K562 (cell line): ENCODE measurements around the gene ANKRD34A. TPM values are rescaled to one million over a fixed set of nuclear protein-coding genes. Genes with fewer than 3 reads are reported as not detected.

ENCODE experiments used
- ATF7 ChIP-seq: fragments of 450-650 bp; IDR thresholded peaks from 2 replicates; pipeline ENCODE4 v1.7.1; 2014; ENCODE audit warnings: mild to moderate bottlenecking, moderate library complexity
- E2F8 ChIP-seq: fragments of 450-650 bp; IDR thresholded peaks from 2 replicates; pipeline ENCODE4 v1.7.1; 2018; ENCODE audit warnings: mild to moderate bottlenecking, low read depth; ENCODE audit not compliant: partially characterized antibody
- NFIC ChIP-seq: fragments of 450-650 bp; IDR thresholded peaks from 2 replicates; pipeline ENCODE4 v1.6.1; 2017; ENCODE audit warnings: mild to moderate bottlenecking, inconsistent platforms
- ZBTB33 ChIP-seq: sonication (generic); formaldehyde crosslinking; IDR thresholded peaks from 2 replicates; pipeline ENCODE4 v1.8.1; 2023; ENCODE audit warnings: mild to moderate bottlenecking, missing genetic modification reagents
- ZBTB40 ChIP-seq, 2 experiments: fragments of 450-650 bp in 1 of 2; sonication (generic) in 1 of 2; formaldehyde crosslinking in 1 of 2; IDR thresholded peaks; 2 replicates each; pipeline versions ENCODE4 v1.7.1 to v1.9.0; 2016 to 2022; ENCODE audit warnings: inconsistent platforms in 1 of 2, mild to moderate bottlenecking in 1 of 2, missing genetic modification reagents in 1 of 2
- ZNF75A ChIP-seq: fragments of 450-650 bp; formaldehyde crosslinking; IDR thresholded peaks from 2 replicates; pipeline ENCODE4 v1.4.0; 2020; ENCODE audit warnings: mild to moderate bottlenecking
- polyA plus RNA-seq, 8 experiments: library from polyadenylated mRNA; depleted of rRNA in 4 of 8; stranded (reverse) in 5 of 8; unstranded in 3 of 8; fragments of >200 nt; fragmentation: Nextera tagmentation in 2 of 8; fragmentation: Illumina TruSeq in 1 of 8; extraction: Ambion mirVana in 2 of 8; extraction: Trizol in 1 of 8; gene quantifications; 2 replicates each; pipeline versions ENCODE4 v1.2.1 to v1.2.3, GENCODE V29; 2011 to 2014; ENCODE audit warnings: inconsistent platforms in 1 of 8, missing spikeins in 1 of 8
- total RNA-seq, 7 experiments: library from RNA; depleted of rRNA in 6 of 7; stranded (reverse); fragments of >200 nt in 6 of 7; fragmentation: Illumina TruSeq in 2 of 7; extraction: Trizol in 2 of 7; gene quantifications; 2 replicates each; pipeline versions ENCODE4 v1.2.1 to v1.2.3, GENCODE V29; 2011 to 2021; ENCODE audit warnings: low replicate concordance in 1 of 7

ANKRD34A gene
- total and polyA plus RNA-seq, 9 of the 15 experiments (the other 6 are each of a cell fraction or from before 2014, with no cell fraction given) = 0.06 to 1.6 (median 0.43) TPM

- TF ChIP-seq ZBTB33 (no peak), NFIC (no peak), ATF7 (no peak), ZNF75A (CRISPR knock-in tag) (no peak), E2F8 (no peak), ZBTB40 (IDR thresholded peaks at IDR 0.05) (no peak), ZBTB40 (CRISPR knock-in tag; IDR thresholded peaks at IDR 0.05) (no peak)
Measured at GRCh38 chr1:145951526-145951925, 12.8 kb downstream of the ANKRD34A start (continued).
